H1 (cell line): ENCODE data around the gene MR1.

Experiments used
- CEBPB ChIP-seq: IDR thresholded peaks from 2 replicates; pipeline ENCODE4 v1.6.1; 2012; ENCODE audit warnings: low read depth, low read length
- CTCF ChIP-seq, 3 experiments: IDR thresholded peaks; 1 replicate in 2 of 3; 2 replicates in 1 of 3; pipeline versions ENCODE4 v1.5.1 to v1.6.1; 2011; ENCODE audit warnings: low read length in 3 of 3, mild to moderate bottlenecking in 3 of 3, inconsistent platforms in 2 of 3, low read depth in 1 of 3, moderate library complexity in 1 of 3; ENCODE audit not compliant: insufficient read depth in 1 of 3; ENCODE audit errors: control extremely low read depth in 1 of 3
- E2F6 ChIP-seq: IDR thresholded peaks from 2 replicates; pipeline ENCODE4 v1.6.1; 2012; ENCODE audit warnings: inconsistent platforms
- HDAC2 ChIP-seq, 2 experiments: fragments of 300-600 bp in 1 of 2; sonication (generic) in 1 of 2; IDR thresholded peaks; 2 replicates each; pipeline ENCODE4 v1.6.1; 2011 to 2012; ENCODE audit warnings: low read depth in 2 of 2, low read length in 2 of 2, mild to moderate bottlenecking in 2 of 2, moderate library complexity in 2 of 2, borderline replicate concordance in 1 of 2, inconsistent platforms in 1 of 2
- JUND ChIP-seq: IDR thresholded peaks from 2 replicates; pipeline ENCODE4 v1.6.1; 2011; ENCODE audit warnings: mild to moderate bottlenecking, improper control_type of control experiment, low read length
- POLR2A ChIP-seq, 2 experiments: IDR thresholded peaks; 1 replicate in 1 of 2; 2 replicates in 1 of 2; pipeline ENCODE4 v1.6.1; 2011; ENCODE audit warnings: low read depth in 2 of 2, low read length in 2 of 2, mild to moderate bottlenecking in 2 of 2; ENCODE audit errors: control extremely low read depth in 1 of 2
- POLR2AphosphoS5 ChIP-seq: IDR thresholded peaks from 2 replicates; pipeline ENCODE4 v1.6.1; 2011; ENCODE audit warnings: low read depth, low read length

GRCh38 chr1:181094416-181095212 lies 60.8 kb downstream of the MR1 start:
- TF ChIP-seq CEBPB (no peak), JUND (no peak), POLR2AphosphoS5 (no peak), POLR2A (IDR thresholded peaks at IDR 0.05; ENCODE audit: control extremely low read depth in 1 of 2, low read depth in 2 of 2, low read length in 2 of 2) (no peak), HDAC2 (IDR thresholded peaks at IDR 0.05; ENCODE audit: borderline replicate concordance in 1 of 2, low read depth in 2 of 2, low read length in 2 of 2) (no peak), E2F6 (no peak), CTCF (IDR thresholded peaks at IDR 0.05; ENCODE audit: control extremely low read depth in 1 of 3, insufficient read depth in 1 of 3, low read depth in 1 of 3, low read length in 3 of 3) (no peak)
